Stimulated activated CD8-positive, alpha-beta memory T cell treated with anti-CD3 and anti-CD28 coated beads, Interleukin-7, amount 100 ng/mL, for 1 hour (primary cell): ENCODE results near the gene DNAAF5.
"Not testable (repeated sequence)": the region's sequence is repeated elsewhere in the genome, so short reads cannot be mapped to it uniquely, and the experiment has no call there.

Experiments used
- DNase-seq, 2 donors: peaks; one replicate each; pipeline ENCODE4 v3.0.0-alpha.2; 2020; ENCODE audit warnings: low read depth in 2 of 2

Gene DNAAF5

DNA sequence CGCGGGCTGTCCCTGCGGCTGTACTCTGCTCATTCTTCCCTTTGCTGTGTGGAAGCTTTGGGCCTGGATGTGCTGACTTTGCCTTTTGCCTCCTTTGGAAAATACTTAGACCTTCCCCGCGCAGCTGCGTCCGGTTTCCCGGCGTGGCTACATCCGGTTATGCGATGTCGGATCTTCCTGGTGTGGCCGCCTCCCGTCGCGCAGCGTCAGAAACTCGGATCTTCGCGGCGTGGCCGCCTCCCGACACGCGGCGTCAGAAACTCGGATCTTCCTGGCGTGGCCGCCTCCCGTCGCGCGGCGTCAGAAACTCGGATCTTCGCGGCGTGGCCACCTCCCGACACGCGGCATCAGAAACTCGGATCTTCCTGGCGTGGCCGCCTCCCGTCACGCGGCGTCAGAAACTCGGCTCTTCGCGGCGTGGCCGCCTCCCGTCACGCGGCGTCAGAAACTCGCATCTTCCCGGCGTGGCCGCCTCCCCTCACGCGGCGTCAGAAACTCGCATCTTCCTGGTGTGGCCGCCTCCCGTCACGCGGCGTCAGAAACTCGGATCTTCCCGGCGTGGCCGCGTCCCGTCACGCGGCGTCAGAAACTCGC is 55.5 kb downstream of the DNAAF5 start:
- no peak for DNase-seq

DNA sequence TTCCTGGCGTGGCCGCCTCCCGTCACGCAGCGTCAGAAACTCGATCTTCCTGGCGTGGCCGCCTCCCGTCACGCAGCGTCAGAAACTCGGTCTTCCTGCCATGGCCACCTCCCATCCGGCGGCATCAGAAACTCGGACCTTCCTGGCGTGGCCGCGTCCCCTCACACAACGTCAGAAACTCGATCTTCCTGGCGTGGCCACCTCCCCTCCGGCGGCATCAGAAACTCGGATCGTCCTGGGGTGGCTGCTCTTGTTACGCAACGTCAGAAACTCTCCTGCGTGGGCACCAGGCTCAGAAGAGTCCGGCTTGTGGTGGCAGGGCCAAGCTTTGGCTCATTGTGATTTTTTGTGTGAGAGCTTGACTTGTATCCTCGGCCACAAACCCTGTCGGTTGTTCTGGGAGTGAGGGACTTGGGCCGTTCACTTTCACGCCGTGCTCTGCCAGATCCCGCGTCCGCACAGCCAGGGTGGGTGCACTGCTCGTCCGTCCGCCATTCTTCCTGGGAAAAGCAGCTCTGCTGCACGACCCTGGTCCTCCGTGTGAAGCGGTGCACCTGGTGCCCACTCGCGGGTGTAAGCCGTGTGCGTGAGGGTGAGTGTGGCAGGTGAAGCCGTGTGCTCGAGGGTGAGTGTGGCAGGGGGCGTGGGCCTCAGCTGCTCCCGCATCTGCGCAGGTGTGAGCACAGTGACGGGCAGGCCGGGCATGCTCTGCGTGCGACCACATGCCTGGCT is 56.4 kb downstream of the DNAAF5 start:
- no peak for DNase-seq

GRCh38 chr7:783556-784490 is 57.3 kb downstream of the DNAAF5 start:
- DNase-seq = no peak

DNA sequence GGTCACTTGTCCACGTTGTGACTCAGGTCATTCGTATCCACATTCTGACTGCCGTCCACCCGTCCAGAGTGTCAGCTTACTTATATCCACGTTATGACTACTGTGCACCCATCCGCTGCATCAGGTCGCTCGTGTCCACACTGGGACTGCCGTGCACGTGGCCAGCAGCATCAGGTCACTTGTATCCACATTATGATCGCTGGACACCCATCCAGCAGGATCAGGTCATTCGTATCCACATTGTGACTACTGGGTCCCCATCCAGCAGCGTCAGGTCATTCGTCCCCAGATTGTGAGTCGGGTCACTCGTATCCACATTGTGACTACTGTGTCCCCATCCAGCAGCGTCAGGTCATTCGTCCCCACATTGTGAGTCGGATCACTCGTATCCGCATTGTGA is 58.5 kb downstream of the DNAAF5 start:
- DNase-seq = no peak

GRCh38 chr7:785416-785815 is 58.9 kb downstream of the DNAAF5 start:
- DNase-seq = no peak

DNA sequence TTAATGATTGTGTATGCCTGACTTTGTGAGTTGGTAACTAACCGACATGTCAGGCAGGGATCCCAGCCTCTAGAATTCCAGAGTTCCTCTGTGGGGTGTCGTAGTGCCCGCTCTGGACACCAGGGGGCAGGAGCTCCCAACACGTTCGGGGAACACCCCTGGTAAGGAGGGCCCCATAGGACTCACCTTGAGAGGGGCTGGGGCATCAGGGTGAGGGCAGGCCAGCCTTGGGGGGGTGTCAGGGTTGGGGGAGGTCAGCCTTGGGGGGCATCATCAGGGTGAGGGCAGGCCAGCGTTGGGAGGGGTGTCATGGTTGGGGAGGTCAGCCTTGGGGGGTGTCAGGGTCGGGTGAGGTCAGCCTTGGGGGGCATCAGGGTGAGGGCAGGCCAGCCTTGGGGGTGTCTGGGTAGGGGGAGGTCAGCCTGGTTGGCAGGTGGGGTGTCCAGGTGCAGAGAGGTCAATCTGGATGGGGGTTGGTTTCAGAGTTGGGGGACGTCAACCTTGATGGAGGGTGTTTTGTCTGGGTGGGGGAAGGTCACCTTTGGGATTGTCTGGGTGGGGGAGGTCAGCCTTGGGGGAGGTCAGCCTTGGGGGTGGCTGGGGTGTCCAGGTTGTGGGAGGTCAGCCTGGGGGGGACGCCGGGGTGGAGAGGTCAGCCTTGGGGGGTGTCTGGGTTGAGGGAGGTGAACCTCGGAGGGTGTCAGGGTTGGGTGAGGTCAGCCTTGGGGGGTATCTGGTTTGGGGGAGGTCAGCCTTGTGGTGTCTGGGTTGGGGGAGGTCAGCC is 60.2 kb downstream of the DNAAF5 start:
- peak; percentile 32 to 60 for DNase-seq

- no peak for DNase-seq
Measured at GRCh38 chr7:787332-788240, 61.1 kb downstream of the DNAAF5 start.

GRCh38 chr7:791519-791918 is 65.0 kb downstream of the DNAAF5 start:
- DNase-seq = no peak

DNA sequence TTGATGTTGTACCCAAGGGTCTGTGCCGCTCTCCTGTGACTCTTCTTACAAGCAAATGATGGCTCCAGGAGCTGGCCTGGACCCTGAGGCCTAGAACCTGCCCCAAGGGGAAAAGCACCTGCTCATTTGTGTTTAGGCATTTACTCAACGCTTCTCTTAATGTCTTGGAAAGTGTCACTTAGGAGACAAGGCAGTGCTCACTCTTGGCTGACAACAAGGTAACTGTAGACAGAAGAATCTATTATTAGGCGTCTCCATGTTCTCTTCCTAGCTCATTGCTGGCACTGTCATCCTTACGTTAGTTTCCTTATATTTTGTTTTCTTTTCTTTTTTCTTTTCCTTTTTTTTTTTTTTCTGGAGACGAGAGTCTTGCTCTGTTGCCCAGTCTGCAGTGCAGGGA is 67.7 kb downstream of the DNAAF5 start:
- DNase-seq = no peak

DNA sequence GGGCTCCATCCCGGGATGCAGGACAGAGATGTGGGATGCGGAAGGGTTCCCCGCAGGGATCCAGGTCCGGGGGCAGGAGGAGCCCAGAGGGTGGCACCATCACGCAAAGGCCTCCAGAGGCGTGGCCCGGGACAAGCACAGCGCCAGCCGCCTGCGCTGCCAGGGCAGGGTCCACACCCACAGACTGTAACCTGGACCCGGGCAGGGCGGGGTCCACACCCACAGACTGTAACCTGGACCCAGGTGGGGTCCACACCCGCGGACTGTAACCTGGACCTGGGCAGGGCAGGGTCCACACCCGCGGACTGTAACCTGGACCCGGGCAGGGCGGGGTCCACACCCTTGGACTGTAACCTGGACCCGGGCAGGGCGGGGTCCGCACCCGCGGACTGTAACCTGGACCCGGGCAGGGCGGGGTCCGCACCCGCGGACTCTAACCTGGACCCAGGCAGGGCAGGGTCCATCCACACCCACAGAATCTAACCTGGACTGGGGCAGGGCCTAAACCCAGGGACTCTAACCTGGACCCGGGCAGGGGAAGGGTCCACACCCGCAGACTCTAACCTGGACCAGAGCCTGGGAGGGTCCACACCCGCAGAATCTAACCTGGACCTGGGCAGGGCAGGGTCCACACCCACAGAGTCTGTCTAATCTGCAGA is 68.3 kb downstream of the DNAAF5 start:
- DNase-seq = no peak

- not testable (repeated sequence) for DNase-seq
Measured at GRCh38 chr7:796434-797169, 70.1 kb downstream of the DNAAF5 start.

DNA sequence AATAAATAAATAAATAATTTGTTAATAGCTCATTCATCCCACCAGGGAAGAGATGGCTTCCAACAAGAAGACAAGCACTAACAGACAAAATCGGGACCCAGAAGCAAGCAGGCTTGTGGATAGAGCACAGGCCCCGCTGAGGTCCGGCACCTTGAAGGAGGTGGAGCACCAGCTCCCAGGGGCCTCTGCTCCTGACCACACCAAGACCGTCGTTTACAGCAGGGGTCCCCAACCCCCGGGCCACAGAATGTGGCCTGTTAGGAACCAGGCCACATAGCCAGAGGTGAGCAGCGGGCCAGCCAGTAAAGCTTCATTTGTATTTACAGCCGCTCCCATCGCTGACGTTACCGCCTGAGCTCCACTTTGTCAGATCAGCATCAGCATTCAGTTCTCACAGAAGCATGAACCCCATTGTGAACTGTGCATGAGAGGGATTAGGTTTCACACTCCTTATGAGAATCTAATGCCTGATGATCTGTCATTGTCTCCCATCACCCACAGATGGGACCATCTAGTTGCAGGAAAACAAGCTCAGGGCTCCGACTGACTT is 72.5 kb downstream of the DNAAF5 start:
- DNase-seq = no peak

DNA sequence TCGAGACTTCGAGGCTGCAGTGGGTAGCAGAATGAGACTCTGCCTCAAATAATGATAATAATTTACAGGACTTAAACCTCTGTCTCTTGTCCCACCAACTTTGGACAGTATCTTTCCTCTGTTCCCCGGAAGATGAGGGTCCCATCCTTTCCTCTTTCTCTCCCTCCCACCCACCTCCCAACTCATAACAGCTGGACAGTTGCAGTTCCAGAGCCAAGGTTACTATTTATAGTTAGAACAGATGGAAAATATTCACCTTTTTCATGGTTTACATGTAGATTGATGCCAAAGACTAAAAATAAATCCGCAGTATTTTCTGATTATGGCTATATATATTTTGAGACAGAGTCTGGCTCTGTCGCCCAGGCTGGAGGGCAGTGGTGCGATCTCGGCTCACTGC is 74.2 kb downstream of the DNAAF5 start:
- no peak for DNase-seq

- not testable (repeated sequence) for DNase-seq
Measured at GRCh38 chr7:801351-801750, 74.9 kb downstream of the DNAAF5 start.

GRCh38 chr7:801940-802381 is 75.5 kb downstream of the DNAAF5 start:
- no peak for DNase-seq

DNA sequence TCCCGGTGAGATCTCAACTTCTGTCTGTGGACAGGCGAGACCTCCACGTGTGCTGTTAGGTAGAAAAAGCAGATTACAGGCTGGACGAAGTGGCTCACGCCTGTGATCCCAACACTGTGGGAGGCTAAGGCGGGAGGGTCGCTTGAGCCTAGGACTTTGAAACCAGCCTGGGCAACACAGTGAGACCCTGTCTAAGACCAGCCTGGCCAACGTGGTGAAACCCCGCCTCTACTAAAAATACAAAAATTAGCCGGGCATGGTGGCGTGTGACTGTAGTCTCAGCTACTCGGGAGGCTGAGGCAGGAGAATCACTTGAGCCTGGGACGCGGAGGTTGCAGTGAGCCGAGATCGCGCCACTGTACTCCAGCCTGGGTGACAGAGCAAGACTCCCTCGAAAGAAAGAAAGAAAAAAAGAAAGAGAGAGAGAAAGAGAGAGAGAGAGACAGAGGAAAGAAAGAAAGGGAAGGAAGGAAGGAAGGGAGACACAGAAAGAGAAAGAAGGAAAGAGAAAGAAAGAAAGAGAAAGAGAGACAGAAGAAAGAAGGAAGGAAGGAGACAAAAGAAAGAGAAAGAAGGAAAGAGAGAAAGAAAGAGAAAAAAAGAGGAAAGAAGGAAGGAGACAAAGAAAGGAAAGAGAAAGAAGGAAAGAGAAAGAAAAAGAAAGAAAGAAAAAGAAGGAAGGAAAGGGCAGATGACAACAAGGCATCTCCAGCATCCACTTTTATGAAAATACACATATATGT is 76.2 kb downstream of the DNAAF5 start:
- no peak for DNase-seq

GRCh38 chr7:803243-803635 is 76.7 kb downstream of the DNAAF5 start:
- no peak for DNase-seq

- not testable (repeated sequence) for DNase-seq
Measured at GRCh38 chr7:803796-804195, 77.3 kb downstream of the DNAAF5 start.
